Measurements from ENCODE around the gene THBS3. TPM values are rescaled to one million over a fixed set of nuclear protein-coding genes. Genes with fewer than 3 reads are reported as not detected.

Gene THBS3
- total and polyA plus RNA-seq, 2 of the 4 experiments (the other 2 are of a cell fraction) = 15.1 to 30.4 TPM

DNA sequence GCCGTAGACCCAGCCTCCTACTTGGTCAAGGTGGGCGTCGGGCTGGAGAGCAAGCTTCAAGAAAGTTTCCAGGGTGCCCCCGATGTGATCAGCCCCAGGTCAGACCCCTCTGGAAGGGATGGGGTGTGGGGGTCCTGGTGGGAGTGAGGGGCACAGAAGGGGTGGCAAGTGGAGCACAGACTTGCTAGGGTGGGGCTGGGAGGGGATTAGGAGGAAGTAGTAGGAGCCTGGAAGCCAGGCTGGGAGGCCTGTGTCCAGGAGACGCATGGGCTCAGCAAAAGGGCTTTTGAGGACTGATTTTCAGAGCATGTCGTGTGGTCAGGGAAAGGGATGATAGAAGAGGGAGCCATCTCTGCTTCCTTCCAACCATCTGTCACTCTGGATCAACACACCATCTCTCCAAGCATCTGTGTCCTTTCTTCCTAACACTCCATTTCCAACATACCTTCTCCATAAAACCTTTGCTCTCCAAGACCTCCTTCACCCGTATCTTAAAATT lies 25.6 kb downstream of the THBS3 start:
- no peak for ATAC-seq (ENCODE audit: low read depth)
- Histone ChIP-seq H3K36me3 (ENCODE audit: control insufficient read depth, insufficient read depth, low read length) (peaks cover 41% of the 10 kb centered on the region), H4K8ac (ENCODE audit: low read depth in 2 of 2, low read length in 2 of 2) (no peak overlapping the region), H3K9me3 (ENCODE audit: control insufficient read depth, insufficient read depth, low read length) (no peaks in the 10 kb centered on the region), H3K9me1 (ENCODE audit: insufficient read depth, low read length) (no peaks in the 10 kb centered on the region), H3K4me3 (ENCODE audit: insufficient read depth, low read depth, low read length) (no peak overlapping the region), H3K56ac (ENCODE audit: extremely low read depth, insufficient read depth, low read length) (no peak overlapping the region), H2AK9ac (replicated peaks; ENCODE audit: low read depth, low read length, poor library complexity) (no peak overlapping the region), H3K14ac (replicated peaks; ENCODE audit: low read depth, low read length) (no peak overlapping the region), H2BK120ac (ENCODE audit: low read depth, low read length) (no peak overlapping the region), H3K4ac (ENCODE audit: low read depth, low read length) (no peak overlapping the region), H2AFZ (replicated peaks; ENCODE audit: low read length, poor library complexity) (no peak overlapping the region), H4K5ac (ENCODE audit: low read depth, low read length) (no peak overlapping the region), H3K79me1 (ENCODE audit: low read depth in 1 of 2, low read length in 2 of 2) (peaks cover 0 to 3% of the 10 kb centered on the region in 2 experiments; a peak in 1 of 4 replicates), H2AK5ac (ENCODE audit: low read depth, low read length) (no peak overlapping the region), H3K4me1 (ENCODE audit: control insufficient read depth, insufficient read depth, low read length) (no peaks in the 10 kb centered on the region), H3K9ac (ENCODE audit: low read depth, low read length) (no peak overlapping the region), H2BK5ac (ENCODE audit: low read depth, low read length, poor library complexity, severe bottlenecking) (no peak overlapping the region), H2BK15ac (ENCODE audit: low read depth, low read length) (no peak overlapping the region), H4K91ac (ENCODE audit: insufficient read depth, low read depth, low read length) (no peak overlapping the region), H2BK20ac (ENCODE audit: low read depth, low read length) (no peak overlapping the region), H3K27me3 (ENCODE audit: control insufficient read depth, insufficient read depth, low read length) (no peaks in the 10 kb centered on the region), H4K20me1 (ENCODE audit: insufficient read depth, low read length) (no peaks in the 10 kb centered on the region), H3K27ac (ENCODE audit: insufficient read depth, low read length) (no peak overlapping the region), H3K4me2 (ENCODE audit: low read depth, low read length) (no peak overlapping the region), H3K23ac (ENCODE audit: low read depth, low read length) (no peak overlapping the region), H3K18ac (ENCODE audit: low read depth, low read length) (no peak overlapping the region)
- no peak for DNase-seq
- no peak for TF ChIP-seq SMC3 (IDR thresholded peaks at IDR 0.05; ENCODE audit: low read depth, low read length)
- intact Hi-C loops (cut with micrococcal nuclease) = no loop called here
- no TSS peak for BruUV-seq (replicated peaks)
- dilution Hi-C loops (cut with HindIII; ENCODE audit: low sequenced_read_pairs, unreplicated experiment) = no loop called here
- in situ Hi-C loops (cut with MboI; ENCODE audit: low sequenced_read_pairs) = no loop called here
- whole genome bisulfite sequencing, 2 experiments (ENCODE audit: extremely low coverage in 2 of 2, insufficient read length in 1 of 2) = 100% methylated on average over 1 of the region's 7 CpGs
- CTCF ChIA-PET = no interaction called here
- POLR2A ChIA-PET (ENCODE audit: unreplicated experiment) = no interaction called here
